ENCODE results near the gene ALDH1B1.

DNA sequence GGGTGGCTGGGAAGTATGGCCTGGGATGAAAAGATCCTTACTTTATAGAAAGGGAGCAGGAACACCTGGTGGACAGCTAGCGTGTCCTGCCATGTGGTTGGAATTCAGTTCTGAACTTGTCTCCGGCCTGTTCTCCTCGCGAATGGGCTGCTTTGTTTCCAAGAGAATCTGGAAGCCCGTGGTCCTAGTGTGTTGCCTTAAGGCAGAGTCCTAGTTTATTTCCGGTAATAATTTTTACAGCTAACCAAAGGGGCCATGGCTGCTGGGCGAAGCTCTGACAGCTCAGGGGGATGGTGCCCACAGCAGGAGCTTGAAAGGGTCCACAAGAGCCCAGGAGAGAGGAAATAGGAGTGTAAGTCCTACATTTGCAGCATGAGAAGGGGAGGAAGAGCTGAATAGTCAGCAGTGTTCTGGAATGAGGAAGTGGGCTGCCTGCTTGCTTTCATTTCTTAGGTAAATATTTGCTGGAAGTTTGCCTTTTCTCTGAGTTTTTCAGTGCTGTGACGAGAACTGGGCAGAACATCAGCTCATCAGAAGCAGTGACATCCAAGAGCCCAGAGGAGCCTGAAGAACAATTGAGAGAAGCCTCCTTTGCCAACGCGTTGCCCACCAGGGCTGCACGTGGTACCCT, 44.8 kb downstream of the ALDH1B1 start:
- TF ChIP-seq ZNF274 (IDR thresholded peaks at IDR 0.05; ENCODE audit: low read depth, low read length) (no peak), POLR2A (IDR thresholded peaks at IDR 0.05; ENCODE audit: borderline replicate concordance, extremely low read depth, insufficient read depth, insufficient read length) (no peak), EGR1 (IDR thresholded peaks at IDR 0.05; ENCODE audit: low read depth) (no peak), POLR2AphosphoS5 (IDR thresholded peaks at IDR 0.05; ENCODE audit: low read depth, low read length) (no peak), JUND (IDR thresholded peaks at IDR 0.05) (no peak), REST (IDR thresholded peaks at IDR 0.05; ENCODE audit: low read depth) (no peak), MAX (IDR thresholded peaks at IDR 0.05) (no peak)
- TF ChIP-seq, protein P1, sequence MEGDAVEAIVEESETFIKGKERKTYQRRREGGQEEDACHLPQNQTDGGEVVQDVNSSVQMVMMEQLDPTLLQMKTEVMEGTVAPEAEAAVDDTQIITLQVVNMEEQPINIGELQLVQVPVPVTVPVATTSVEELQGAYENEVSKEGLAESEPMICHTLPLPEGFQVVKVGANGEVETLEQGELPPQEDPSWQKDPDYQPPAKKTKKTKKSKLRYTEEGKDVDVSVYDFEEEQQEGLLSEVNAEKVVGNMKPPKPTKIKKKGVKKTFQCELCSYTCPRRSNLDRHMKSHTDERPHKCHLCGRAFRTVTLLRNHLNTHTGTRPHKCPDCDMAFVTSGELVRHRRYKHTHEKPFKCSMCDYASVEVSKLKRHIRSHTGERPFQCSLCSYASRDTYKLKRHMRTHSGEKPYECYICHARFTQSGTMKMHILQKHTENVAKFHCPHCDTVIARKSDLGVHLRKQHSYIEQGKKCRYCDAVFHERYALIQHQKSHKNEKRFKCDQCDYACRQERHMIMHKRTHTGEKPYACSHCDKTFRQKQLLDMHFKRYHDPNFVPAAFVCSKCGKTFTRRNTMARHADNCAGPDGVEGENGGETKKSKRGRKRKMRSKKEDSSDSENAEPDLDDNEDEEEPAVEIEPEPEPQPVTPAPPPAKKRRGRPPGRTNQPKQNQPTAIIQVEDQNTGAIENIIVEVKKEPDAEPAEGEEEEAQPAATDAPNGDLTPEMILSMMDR (IDR thresholded peaks at IDR 0.05 in 2 of 3, conservative IDR thresholded peaks at IDR 0.05 in 1 of 3; ENCODE audit: borderline replicate concordance in 1 of 3, insufficient read depth in 1 of 3, low read depth in 2 of 3, low read length in 2 of 3): no peak

All from HCT116 (cell line).